Activated naive CD4-positive, alpha-beta T cell (primary cell): Measurements from ENCODE around the gene GDNF.
"Not testable (repeated sequence)": the region's sequence is repeated elsewhere in the genome, so short reads cannot be mapped to it uniquely, and the experiment has no call there.

Experiments
- DNase-seq, 4 experiments: peaks; one replicate each; lab custom pipeline; 2025; lab: John Stamatoyannopoulos, UW

Gene GDNF

GRCh38 chr5:37839407-37840052 is at the start of gene GDNF:
GDNF (minus strand) TSS chr5:37840041; CDS start chr5:37834796, 5,245 bp downstream.
- no peak for DNase-seq

GRCh38 chr5:37888476-37888875 is 48.6 kb upstream of the GDNF start:
- no peak for DNase-seq

GRCh38 chr5:37886242-37886905 is 46.5 kb upstream of the GDNF start:
- DNase-seq: no peak

GRCh38 chr5:37882636-37883035 is 42.8 kb upstream of the GDNF start:
- no peak for DNase-seq

GRCh38 chr5:37881359-37881758 is 41.5 kb upstream of the GDNF start:
- DNase-seq: no peak

GRCh38 chr5:37876943-37877342 is 37.1 kb upstream of the GDNF start:
- DNase-seq: no peak

- DNase-seq: no peak
These were observed 36.4 kb upstream of the GDNF start for GRCh38 chr5:37876245-37876644.

GRCh38 chr5:37875051-37875787 is 35.4 kb upstream of the GDNF start:
- no peak for DNase-seq

- DNase-seq: no peak
These were observed 34.1 kb upstream of the GDNF start for GRCh38 chr5:37873988-37874387.

GRCh38 chr5:37871023-37871815 is 31.4 kb upstream of the GDNF start:
- no peak for DNase-seq

GRCh38 chr5:37869216-37869615 is 29.4 kb upstream of the GDNF start:
- no peak for DNase-seq

GRCh38 chr5:37867654-37868053 is 27.8 kb upstream of the GDNF start:
- DNase-seq: no peak

GRCh38 chr5:37862907-37863306 is 23.1 kb upstream of the GDNF start:
- not testable (repeated sequence) for DNase-seq

- no peak for DNase-seq
These were observed 20.4 kb upstream of the GDNF start for GRCh38 chr5:37860206-37860605.

GRCh38 chr5:37859805-37860204 is 20.0 kb upstream of the GDNF start:
- DNase-seq: no peak

GRCh38 chr5:37858250-37858649 is 18.4 kb upstream of the GDNF start:
- DNase-seq: no peak

GRCh38 chr5:37857696-37858095 is 17.9 kb upstream of the GDNF start:
- no peak for DNase-seq

- DNase-seq: no peak
These were observed 15.6 kb upstream of the GDNF start for GRCh38 chr5:37855438-37855837.

GRCh38 chr5:37851305-37851704 is 11.5 kb upstream of the GDNF start:
- no peak for DNase-seq

GRCh38 chr5:37850226-37850865 is 10.5 kb upstream of the GDNF start:
- DNase-seq: no peak

- no peak for DNase-seq
These were observed 9.8 kb upstream of the GDNF start for GRCh38 chr5:37849641-37850040.

- no peak for DNase-seq
These were observed 8.2 kb upstream of the GDNF start for GRCh38 chr5:37847978-37848425.
